GM12878 (cell line): Measurements from ENCODE around the gene RNASE9. TPM values are rescaled to one million over a fixed set of nuclear protein-coding genes. Genes with fewer than 3 reads are reported as not detected.

Experiments
- ATAC-seq: fragments of 200-7000 bp; cut with Tn5 transposase; 3 replicates; pipeline ENCODE4 v1.9.1; 2020; ENCODE audit warnings: mild to moderate bottlenecking, moderate library complexity
- BruUV-seq: library from RNA; stranded (reverse); fragments of 400-500 nt; replicated peaks from 2 replicates; lab custom pipeline; 2021; lab: Mats Ljungman, UMichigan
- CTCF ChIA-PET: fragments of 300-600 bp; sonication (Branson Sonifier 250); formaldehyde crosslinking; extraction: SDS; loops from one replicate; lab custom pipeline; 2021; ENCODE audit warnings: inconsistent platforms; lab: Yijun Ruan, JAX
- POLR2A ChIA-PET: fragments of 350-600 bp; formaldehyde crosslinking; extraction: SDS; loops from one replicate; lab custom pipeline; 2021; ENCODE audit warnings: inconsistent platforms; lab: Charles Lee
- RAD21 ChIA-PET: fragments of 300-600 bp; sonication (Branson Sonifier 250); formaldehyde crosslinking; loops from one replicate; lab custom pipeline; 2023; ENCODE audit warnings: antibody characterized with exemption; ENCODE audit not compliant: unreplicated experiment; lab: Charles Lee
- SMC1A ChIA-PET: fragments of 300-600 bp; sonication (Branson Sonifier 250); formaldehyde crosslinking; loops from one replicate; lab custom pipeline; 2023; ENCODE audit not compliant: unreplicated experiment, uncharacterized antibody; lab: Charles Lee
- DNase-seq: peaks from one replicate; pipeline ENCODE4 v3.0.0-alpha.2; 2011; ENCODE audit warnings: low read depth, low spot score
- FAIRE-seq: peaks from 3 replicates; lab custom pipeline; 2011; peaks lifted over from hg19 to GRCh38; lab: Jason Lieb, UNC
- H2AFZ ChIP-seq: 2 replicates; pipeline ENCODE4 v1.6.0; 2011; ENCODE audit warnings: low read depth, low read length, control low read depth; ENCODE audit not compliant: control insufficient read depth
- H3K27ac ChIP-seq: 2 replicates; pipeline ENCODE4 v1.5.1; 2011; ENCODE audit warnings: control low read depth; ENCODE audit not compliant: control insufficient read depth, insufficient read depth
- H3K27me3 ChIP-seq, 2 experiments: replicated peaks in 1 of 2; 2 replicates each; pipeline versions ENCODE4 v1.6.0 to v1.6.1; 2011; ENCODE audit warnings: low read length in 1 of 2; ENCODE audit not compliant: control insufficient read depth in 2 of 2, insufficient read depth in 2 of 2
- H3K36me3 ChIP-seq, 2 experiments: 2 replicates each; pipeline ENCODE4 v1.5.1; 2011; ENCODE audit warnings: low read length in 1 of 2; ENCODE audit not compliant: control insufficient read depth in 2 of 2, insufficient read depth in 2 of 2
- H3K4me1 ChIP-seq: 2 replicates; pipeline ENCODE4 v1.6.1; 2011; ENCODE audit warnings: mild to moderate bottlenecking, low read length, moderate library complexity, mixed read lengths; ENCODE audit not compliant: control insufficient read depth, insufficient read depth
- H3K4me2 ChIP-seq: 2 replicates; pipeline ENCODE4 v1.6.0; 2011; ENCODE audit warnings: control low read depth; ENCODE audit not compliant: control insufficient read depth, insufficient read depth
- H3K4me3 ChIP-seq: fragments of 200-600 bp; sonication (generic); 2 replicates; pipeline ENCODE4 v1.5.1; 2016
- H3K79me2 ChIP-seq: 2 replicates; pipeline ENCODE4 v1.6.0; 2011; ENCODE audit warnings: low read length; ENCODE audit not compliant: control insufficient read depth, insufficient read depth
- H3K9ac ChIP-seq: 2 replicates; pipeline ENCODE4 v1.8.0; 2011; ENCODE audit warnings: low read length, control low read depth, mixed read lengths; ENCODE audit not compliant: control insufficient read depth, insufficient read depth
- H3K9me3 ChIP-seq: replicated peaks from 3 replicates; pipeline ENCODE4 v1.5.1; 2011; ENCODE audit warnings: mild to moderate bottlenecking, low read length; ENCODE audit not compliant: control insufficient read depth, insufficient read depth
- H4K20me1 ChIP-seq: 2 replicates; pipeline ENCODE4 v1.6.0; 2011; ENCODE audit not compliant: control insufficient read depth, insufficient read depth
- GABPA ChIP-seq: IDR thresholded peaks from 2 replicates; pipeline ENCODE4 v1.6.1; 2014; ENCODE audit warnings: antibody characterized with exemption, low read depth, mild to moderate bottlenecking, inconsistent platforms
- MYC ChIP-seq: IDR thresholded peaks from 2 replicates; pipeline ENCODE4 v1.6.1; 2011; ENCODE audit warnings: mild to moderate bottlenecking, low read length, moderate library complexity, inconsistent platforms; ENCODE audit not compliant: insufficient read depth, insufficient replicate concordance, insufficient read length, severe bottlenecking
- POU2F2 ChIP-seq: IDR thresholded peaks from 3 replicates; pipeline ENCODE4 v1.6.1; 2011; ENCODE audit warnings: low read depth, mild to moderate bottlenecking, low read length, borderline replicate concordance
- YY1 ChIP-seq: IDR thresholded peaks from 2 replicates; pipeline ENCODE4 v1.6.1; 2011; ENCODE audit warnings: low read depth, mild to moderate bottlenecking, low read length
- WGBS: methylation state at CpG from one replicate; pipeline ENCODE4 v1.1.6; 2016; ENCODE audit warnings: low lambda C conversion rate; ENCODE audit not compliant: insufficient replicate concordance, insufficient coverage; ENCODE audit errors: missing lambda C conversion rate; 5-methylcytosine and 5-hydroxymethylcytosine counted together
- in situ Hi-C: fragments of 300-500 bp; cut with MboI; formaldehyde crosslinking; loops from 9 replicates; pipeline ENCODE4 v1.14.3; 2018; ENCODE audit warnings: mixed read lengths
- intact Hi-C: fragments of 100-400 bp; cut with micrococcal nuclease; formaldehyde crosslinking; loops from one replicate; pipeline ENCODE4 v1.14.2; 2022; ENCODE audit not compliant: unreplicated experiment
- polyA plus RNA-seq, 11 experiments: library from polyadenylated mRNA; depleted of rRNA in 4 of 11; unstranded in 6 of 11; stranded (reverse) in 5 of 11; fragments of >200 nt; fragmentation: Nextera tagmentation in 4 of 11; fragmentation: Illumina TruSeq in 1 of 11; extraction: Ambion mirVana in 4 of 11; extraction: Trizol in 1 of 11; gene quantifications; 1 replicate in 1 of 11; 2 replicates in 10 of 11; pipeline versions ENCODE4 v1.2.1 to v1.2.3, GENCODE V29; 2011 to 2016; ENCODE audit warnings: inconsistent platforms in 2 of 11, missing spikeins in 2 of 11, low read depth in 1 of 11
- total RNA-seq, 4 experiments: library from RNA; depleted of rRNA in 3 of 4; stranded (reverse); fragments of >200 nt in 3 of 4; fragmentation: Illumina TruSeq in 1 of 4; extraction: Trizol in 1 of 4; gene quantifications; 2 replicates each; pipeline versions ENCODE4 v1.2.1 to v1.2.3, GENCODE V29; 2013 to 2021
- TF ChIP-seq, protein P1 (sequence below): IDR thresholded peaks from 2 replicates; pipeline ENCODE4 v1.6.1; 2012; ENCODE audit warnings: improper control_type of control experiment, low read depth, low read length; ENCODE audit not compliant: insufficient replicate concordance
- TF ChIP-seq, protein P2 (sequence below): fragments of 450-650 bp; IDR thresholded peaks from 2 replicates; pipeline ENCODE4 v1.6.1; 2017; ENCODE audit warnings: low read depth, mild to moderate bottlenecking, moderate library complexity
- TF ChIP-seq, protein P3 (sequence below): IDR thresholded peaks from 2 replicates; pipeline ENCODE4 v1.6.1; 2012; ENCODE audit warnings: low read depth, low read length, improper control_type of control experiment

The RNASE9 gene
- total and polyA plus RNA-seq, 10 of the 15 experiments (the other 5 are each of a cell fraction or from before 2014, with no cell fraction given), result not detected

DNA sequence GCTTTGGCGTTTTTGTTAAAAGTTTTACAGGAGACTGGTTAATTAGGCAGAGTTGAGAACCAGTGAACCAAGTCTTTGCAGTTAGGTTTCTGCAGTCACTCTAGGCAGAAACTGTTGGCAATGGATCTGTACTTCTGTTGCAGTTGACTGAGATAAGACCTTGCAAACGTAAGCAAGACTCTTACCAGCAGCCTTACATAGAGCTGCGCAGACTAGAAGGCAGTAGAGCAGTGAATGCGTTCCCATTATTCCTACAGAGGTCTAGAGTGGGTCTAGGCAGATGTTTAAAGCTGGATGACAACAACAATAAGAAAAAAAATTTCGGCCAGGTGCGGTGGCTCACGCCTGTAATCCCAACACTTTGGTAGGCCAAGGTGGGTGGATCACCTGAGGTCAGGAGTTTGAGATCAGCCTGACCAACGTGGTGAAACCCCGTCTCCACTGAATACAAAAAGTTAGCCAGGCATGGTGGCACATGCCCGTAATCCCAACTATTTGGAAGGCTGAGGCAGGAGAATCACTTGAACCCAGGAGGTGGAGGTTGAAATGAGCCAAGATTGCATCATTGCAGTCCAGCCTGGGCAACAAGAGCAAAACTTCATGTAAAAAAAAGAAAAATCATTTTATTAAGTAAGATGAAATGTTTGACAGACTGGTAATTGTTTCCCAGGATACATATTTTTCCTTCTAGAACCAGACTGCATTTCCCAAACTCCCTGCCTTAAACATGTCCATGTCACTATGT lies 12.3 kb downstream of the RNASE9 start:
- H3K4me2 ChIP-seq, result no peak overlapping the region
- CTCF ChIA-PET, result interaction anchor here (0.6 kb wide), 1 partner anchor 16 kb away, joined by 3 read pairs; no protein-coding TSS in a partner anchor
- H3K27ac ChIP-seq, result no peak overlapping the region
- no peak for FAIRE-seq
- 0 out of 4 replicates have a peak, but pooled peaks cover 0 to 2% of the 10 kb centered on the region in 2 experiments for H3K27me3 ChIP-seq
- H3K4me3 ChIP-seq, result no peak overlapping the region
- no peaks in the 10 kb centered on the region for H3K4me1 ChIP-seq
- RAD21 ChIA-PET, result no interaction called here
- SMC1A ChIA-PET, result no interaction called here
- no peaks in the 10 kb centered on the region for H3K36me3 ChIP-seq
- H4K20me1 ChIP-seq, result no peaks in the 10 kb centered on the region
- in situ Hi-C loops, result no loop called here
- 50% methylated on average over 10 of the region's 10 CpGs for WGBS
- no peaks in the 10 kb centered on the region for H3K79me2 ChIP-seq
- no peak overlapping the region for H3K9ac ChIP-seq
- H3K9me3 ChIP-seq, result no peaks in the 10 kb centered on the region
- H2AFZ ChIP-seq, result no peak overlapping the region
- no peak for DNase-seq
- no peak for ATAC-seq
- POLR2A ChIA-PET, result no interaction called here
- no TSS peak for BruUV-seq
- intact Hi-C loops, result no loop called here
- TF ChIP-seq GABPA, result no peak

DNA sequence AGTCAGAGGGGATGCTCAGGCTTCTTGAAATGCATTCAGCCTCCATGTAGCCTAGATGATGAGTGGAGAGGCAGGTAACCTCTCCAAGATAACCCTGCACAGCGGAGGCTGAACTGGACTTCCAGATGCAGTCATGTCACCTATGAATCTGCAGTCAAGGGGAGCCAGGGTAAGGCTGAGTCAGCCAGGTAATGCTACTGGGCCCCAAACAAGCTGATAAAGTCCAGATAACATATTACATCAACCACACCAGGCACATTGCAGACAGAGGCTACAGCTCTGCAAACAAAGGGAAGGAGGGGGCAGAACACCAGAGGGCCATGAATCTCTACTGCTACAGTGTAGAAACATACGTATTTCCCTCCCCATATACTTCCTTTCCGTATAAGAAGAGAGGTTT lies 14.0 kb downstream of the RNASE9 start:
- WGBS, result 20% methylated on average over 3 of the region's 3 CpGs
- Histone ChIP-seq H3K4me3 (no peak overlapping the region), H3K79me2 (no peaks in the 10 kb centered on the region), H3K4me1 (no peaks in the 10 kb centered on the region), H3K9me3 (no peaks in the 10 kb centered on the region), H3K9ac (no peak overlapping the region), H3K4me2 (no peak overlapping the region), H4K20me1 (no peaks in the 10 kb centered on the region), H2AFZ (no peak overlapping the region), H3K36me3 (no peaks in the 10 kb centered on the region), H3K27me3 (0 out of 4 replicates have a peak, but pooled peaks cover 0 to 2% of the 10 kb centered on the region in 2 experiments), H3K27ac (no peak overlapping the region)
- no peak for DNase-seq
- no peak for FAIRE-seq
- no peak for ATAC-seq
- intact Hi-C loops, result no loop called here
- RAD21 ChIA-PET, result no interaction called here
- POLR2A ChIA-PET, result no interaction called here
- SMC1A ChIA-PET, result interaction anchor here (1.8 kb wide), 1 partner anchor 77 kb away, joined by 3 read pairs; the partner anchor contains the start of gene PNP
- in situ Hi-C loops, result no loop called here
- CTCF ChIA-PET, result interaction anchor here (0.5 to 1.2 kb wide), 3 partner anchors 16 to 121 kb away, joined by 3 read pairs; no protein-coding TSS in a partner anchor
- no TSS peak for BruUV-seq
- TF ChIP-seq POU2F2 (no peak), YY1 (no peak), MYC (no peak)
- TF ChIP-seq, protein P1, sequence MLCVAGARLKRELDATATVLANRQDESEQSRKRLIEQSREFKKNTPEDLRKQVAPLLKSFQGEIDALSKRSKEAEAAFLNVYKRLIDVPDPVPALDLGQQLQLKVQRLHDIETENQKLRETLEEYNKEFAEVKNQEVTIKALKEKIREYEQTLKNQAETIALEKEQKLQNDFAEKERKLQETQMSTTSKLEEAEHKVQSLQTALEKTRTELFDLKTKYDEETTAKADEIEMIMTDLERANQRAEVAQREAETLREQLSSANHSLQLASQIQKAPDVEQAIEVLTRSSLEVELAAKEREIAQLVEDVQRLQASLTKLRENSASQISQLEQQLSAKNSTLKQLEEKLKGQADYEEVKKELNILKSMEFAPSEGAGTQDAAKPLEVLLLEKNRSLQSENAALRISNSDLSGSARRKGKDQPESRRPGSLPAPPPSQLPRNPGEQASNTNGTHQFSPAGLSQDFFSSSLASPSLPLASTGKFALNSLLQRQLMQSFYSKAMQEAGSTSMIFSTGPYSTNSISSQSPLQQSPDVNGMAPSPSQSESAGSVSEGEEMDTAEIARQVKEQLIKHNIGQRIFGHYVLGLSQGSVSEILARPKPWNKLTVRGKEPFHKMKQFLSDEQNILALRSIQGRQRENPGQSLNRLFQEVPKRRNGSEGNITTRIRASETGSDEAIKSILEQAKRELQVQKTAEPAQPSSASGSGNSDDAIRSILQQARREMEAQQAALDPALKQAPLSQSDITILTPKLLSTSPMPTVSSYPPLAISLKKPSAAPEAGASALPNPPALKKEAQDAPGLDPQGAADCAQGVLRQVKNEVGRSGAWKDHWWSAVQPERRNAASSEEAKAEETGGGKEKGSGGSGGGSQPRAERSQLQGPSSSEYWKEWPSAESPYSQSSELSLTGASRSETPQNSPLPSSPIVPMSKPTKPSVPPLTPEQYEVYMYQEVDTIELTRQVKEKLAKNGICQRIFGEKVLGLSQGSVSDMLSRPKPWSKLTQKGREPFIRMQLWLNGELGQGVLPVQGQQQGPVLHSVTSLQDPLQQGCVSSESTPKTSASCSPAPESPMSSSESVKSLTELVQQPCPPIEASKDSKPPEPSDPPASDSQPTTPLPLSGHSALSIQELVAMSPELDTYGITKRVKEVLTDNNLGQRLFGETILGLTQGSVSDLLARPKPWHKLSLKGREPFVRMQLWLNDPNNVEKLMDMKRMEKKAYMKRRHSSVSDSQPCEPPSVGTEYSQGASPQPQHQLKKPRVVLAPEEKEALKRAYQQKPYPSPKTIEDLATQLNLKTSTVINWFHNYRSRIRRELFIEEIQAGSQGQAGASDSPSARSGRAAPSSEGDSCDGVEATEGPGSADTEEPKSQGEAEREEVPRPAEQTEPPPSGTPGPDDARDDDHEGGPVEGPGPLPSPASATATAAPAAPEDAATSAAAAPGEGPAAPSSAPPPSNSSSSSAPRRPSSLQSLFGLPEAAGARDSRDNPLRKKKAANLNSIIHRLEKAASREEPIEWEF, result no peak
- TF ChIP-seq, protein P2, sequence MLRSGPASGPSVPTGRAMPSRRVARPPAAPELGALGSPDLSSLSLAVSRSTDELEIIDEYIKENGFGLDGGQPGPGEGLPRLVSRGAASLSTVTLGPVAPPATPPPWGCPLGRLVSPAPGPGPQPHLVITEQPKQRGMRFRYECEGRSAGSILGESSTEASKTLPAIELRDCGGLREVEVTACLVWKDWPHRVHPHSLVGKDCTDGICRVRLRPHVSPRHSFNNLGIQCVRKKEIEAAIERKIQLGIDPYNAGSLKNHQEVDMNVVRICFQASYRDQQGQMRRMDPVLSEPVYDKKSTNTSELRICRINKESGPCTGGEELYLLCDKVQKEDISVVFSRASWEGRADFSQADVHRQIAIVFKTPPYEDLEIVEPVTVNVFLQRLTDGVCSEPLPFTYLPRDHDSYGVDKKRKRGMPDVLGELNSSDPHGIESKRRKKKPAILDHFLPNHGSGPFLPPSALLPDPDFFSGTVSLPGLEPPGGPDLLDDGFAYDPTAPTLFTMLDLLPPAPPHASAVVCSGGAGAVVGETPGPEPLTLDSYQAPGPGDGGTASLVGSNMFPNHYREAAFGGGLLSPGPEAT, result no peak
- TF ChIP-seq, protein P3, sequence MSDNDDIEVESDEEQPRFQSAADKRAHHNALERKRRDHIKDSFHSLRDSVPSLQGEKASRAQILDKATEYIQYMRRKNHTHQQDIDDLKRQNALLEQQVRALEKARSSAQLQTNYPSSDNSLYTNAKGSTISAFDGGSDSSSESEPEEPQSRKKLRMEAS, result no peak
